Keratinocyte (primary cell): ENCODE data around the gene ARTN.

Experiments
- EZH2 ChIP-seq: IDR thresholded peaks from one replicate; pipeline ENCODE4 v1.6.1; 2012; ENCODE audit warnings: inconsistent platforms, mild to moderate bottlenecking, low read length, moderate library complexity
- TF ChIP-seq, protein P1 (sequence below), 3 experiments: IDR thresholded peaks in 1 of 3; conservative IDR thresholded peaks in 1 of 3; optimal IDR thresholded peaks in 1 of 3; 2 replicates in 2 of 3; 3 replicates in 1 of 3; pipeline versions ENCODE3 to v1.5.1; 2011; ENCODE audit warnings: low read length in 3 of 3, mild to moderate bottlenecking in 3 of 3, moderate library complexity in 2 of 3, control low read depth in 1 of 3, inconsistent platforms in 1 of 3; ENCODE audit not compliant: insufficient read depth in 2 of 3; ENCODE audit errors: extremely low read depth in 1 of 3

- TF ChIP-seq, protein P1, sequence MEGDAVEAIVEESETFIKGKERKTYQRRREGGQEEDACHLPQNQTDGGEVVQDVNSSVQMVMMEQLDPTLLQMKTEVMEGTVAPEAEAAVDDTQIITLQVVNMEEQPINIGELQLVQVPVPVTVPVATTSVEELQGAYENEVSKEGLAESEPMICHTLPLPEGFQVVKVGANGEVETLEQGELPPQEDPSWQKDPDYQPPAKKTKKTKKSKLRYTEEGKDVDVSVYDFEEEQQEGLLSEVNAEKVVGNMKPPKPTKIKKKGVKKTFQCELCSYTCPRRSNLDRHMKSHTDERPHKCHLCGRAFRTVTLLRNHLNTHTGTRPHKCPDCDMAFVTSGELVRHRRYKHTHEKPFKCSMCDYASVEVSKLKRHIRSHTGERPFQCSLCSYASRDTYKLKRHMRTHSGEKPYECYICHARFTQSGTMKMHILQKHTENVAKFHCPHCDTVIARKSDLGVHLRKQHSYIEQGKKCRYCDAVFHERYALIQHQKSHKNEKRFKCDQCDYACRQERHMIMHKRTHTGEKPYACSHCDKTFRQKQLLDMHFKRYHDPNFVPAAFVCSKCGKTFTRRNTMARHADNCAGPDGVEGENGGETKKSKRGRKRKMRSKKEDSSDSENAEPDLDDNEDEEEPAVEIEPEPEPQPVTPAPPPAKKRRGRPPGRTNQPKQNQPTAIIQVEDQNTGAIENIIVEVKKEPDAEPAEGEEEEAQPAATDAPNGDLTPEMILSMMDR (optimal IDR thresholded peaks at IDR 0.05 in 1 of 3, IDR thresholded peaks at IDR 0.05 in 1 of 3, conservative IDR thresholded peaks at IDR 0.05 in 1 of 3; ENCODE audit: extremely low read depth in 1 of 3, insufficient read depth in 2 of 3, low read length in 3 of 3) = peak in 1 of 3 experiments; percentile 28
- no peak for TF ChIP-seq EZH2
Observed at GRCh38 chr1:43986712-43987111, 53.1 kb downstream of the ARTN start.
